Stimulated activated CD8-positive, alpha-beta memory T cell treated with anti-CD3 and anti-CD28 coated beads, Interleukin-4, amount 100 ng/mL, for 24 hours (primary cell): ENCODE measurements around the gene RTBDN.
A peak's percentile ranks its signal among the peaks of the same experiment; 100 is the strongest.

Source experiments
- DNase-seq: peaks from one replicate; pipeline ENCODE4 v3.0.0-alpha.2; 2020; ENCODE audit warnings: low read depth

The RTBDN gene

GRCh38 chr19:12834566-12834943, at the start of gene RTBDN:
Gene RTBDN (minus strand): TSS chr19:12834579. CDS start chr19:12829979, 4,600 bp downstream.
- DNase-seq: no peak

GRCh38 chr19:12882589-12882988, 48.2 kb upstream of the RTBDN start:
- no peak for DNase-seq

GRCh38 chr19:12881172-12881808, 46.9 kb upstream of the RTBDN start, which contains the start of gene DNASE2:
Gene DNASE2 (minus strand): TSS chr19:12881449. CDS start chr19:12881375, 74 bp downstream.
- DNase-seq: peak; percentile 85

GRCh38 chr19:12880551-12881171, 46.3 kb upstream of the RTBDN start:
- no peak for DNase-seq

GRCh38 chr19:12875086-12875485, 40.7 kb upstream of the RTBDN start:
- DNase-seq: no peak

GRCh38 chr19:12873891-12874745, 39.7 kb upstream of the RTBDN start:
- DNase-seq: no peak

- DNase-seq: peak; percentile 31
These were observed 38.8 kb upstream of the RTBDN start for GRCh38 chr19:12872941-12873890.

- no peak for DNase-seq
These were observed 37.9 kb upstream of the RTBDN start for GRCh38 chr19:12872255-12872654.

GRCh38 chr19:12871681-12872080, 37.3 kb upstream of the RTBDN start:
- no peak for DNase-seq

GRCh38 chr19:12868540-12869112, 34.2 kb upstream of the RTBDN start:
- no peak for DNase-seq

GRCh38 chr19:12867120-12868099, 33.0 kb upstream of the RTBDN start:
- peak; percentile 51 for DNase-seq

- DNase-seq: no peak
These were observed 32.2 kb upstream of the RTBDN start for GRCh38 chr19:12866416-12867119.

- DNase-seq: no peak
These were observed 31.5 kb upstream of the RTBDN start for GRCh38 chr19:12865746-12866415.

- no peak for DNase-seq
These were observed 30.6 kb upstream of the RTBDN start for GRCh38 chr19:12864721-12865715.

- no peak for DNase-seq
These were observed 29.8 kb upstream of the RTBDN start for GRCh38 chr19:12864143-12864542.

- DNase-seq: no peak
These were observed 25.2 kb upstream of the RTBDN start for GRCh38 chr19:12859546-12859945.

GRCh38 chr19:12858041-12858928, 23.9 kb upstream of the RTBDN start:
- no peak for DNase-seq
